Mucosa of rectum (tissue), 2 donors: Measurements from ENCODE around the gene ALK.
"Not testable (repeated sequence)": the region's sequence is repeated elsewhere in the genome, so short reads cannot be mapped to it uniquely, and the experiment has no call there.

Experiments used
- H3K27ac ChIP-seq, 2 donors: one replicate each; pipeline ENCODE4 v1.7.0; 2013; ENCODE audit warnings: inconsistent platforms in 2 of 2, low read depth in 2 of 2, low read length in 2 of 2
- H3K27me3 ChIP-seq, 2 donors: one replicate each; pipeline ENCODE4 v1.7.0; 2013; ENCODE audit warnings: low read length in 2 of 2; ENCODE audit not compliant: control insufficient read depth in 2 of 2, insufficient read depth in 2 of 2
- H3K36me3 ChIP-seq, 2 donors: one replicate each; pipeline ENCODE4 v1.7.0; 2013; ENCODE audit warnings: low read length in 2 of 2; ENCODE audit not compliant: control insufficient read depth in 2 of 2, insufficient read depth in 2 of 2
- H3K4me1 ChIP-seq, 2 donors: one replicate each; pipeline ENCODE4 v1.7.0; 2013; ENCODE audit warnings: low read length in 2 of 2, mild to moderate bottlenecking in 1 of 2; ENCODE audit not compliant: control insufficient read depth in 2 of 2, insufficient read depth in 2 of 2
- H3K4me3 ChIP-seq, 2 donors: one replicate each; pipeline ENCODE4 v1.7.0; 2013; ENCODE audit warnings: low read length in 2 of 2
- H3K9ac ChIP-seq, 2 donors: one replicate each; pipeline ENCODE4 v1.7.0; 2013; ENCODE audit warnings: low read length in 2 of 2, low read depth in 1 of 2, mild to moderate bottlenecking in 1 of 2
- H3K9me3 ChIP-seq, 2 donors: one replicate each; pipeline ENCODE4 v1.7.0; 2013; ENCODE audit warnings: low read length in 2 of 2; ENCODE audit not compliant: control insufficient read depth in 2 of 2
- donor health status: healthy.
- donor health status: Normal muscosa, but diverticular disease.

Gene ALK

GRCh38 chr2:29847886-29848285 lies 73.5 kb downstream of the ALK start:
- no peaks in the 10 kb centered on the region for H3K9me3 ChIP-seq
- H3K9ac ChIP-seq, result no peak overlapping the region
- no peak overlapping the region for H3K4me3 ChIP-seq
- H3K36me3 ChIP-seq, result no peaks in the 10 kb centered on the region
- no peaks in the 10 kb centered on the region for H3K4me1 ChIP-seq
- no peak overlapping the region for H3K27ac ChIP-seq
- no peaks in the 10 kb centered on the region for H3K27me3 ChIP-seq

GRCh38 chr2:29844713-29845326 lies 76.6 kb downstream of the ALK start:
- Histone ChIP-seq H3K9me3 (no peaks in the 10 kb centered on the region), H3K27ac (no peak overlapping the region), H3K36me3 (no peaks in the 10 kb centered on the region), H3K27me3 (no peaks in the 10 kb centered on the region), H3K9ac (no peak overlapping the region), H3K4me1 (no peaks in the 10 kb centered on the region), H3K4me3 (no peak overlapping the region)

GRCh38 chr2:29841386-29842004 lies 79.9 kb downstream of the ALK start:
- no peaks in the 10 kb centered on the region for H3K4me1 ChIP-seq
- no peak overlapping the region for H3K27ac ChIP-seq
- H3K9ac ChIP-seq, result no peak overlapping the region
- H3K4me3 ChIP-seq, result no peak overlapping the region
- H3K9me3 ChIP-seq, result no peaks in the 10 kb centered on the region
- no peaks in the 10 kb centered on the region for H3K27me3 ChIP-seq
- H3K36me3 ChIP-seq, result no peaks in the 10 kb centered on the region

- Histone ChIP-seq H3K4me3 (no peak overlapping the region), H3K27ac (no peak overlapping the region), H3K36me3 (no peaks in the 10 kb centered on the region), H3K9me3 (no peaks in the 10 kb centered on the region), H3K27me3 (no peaks in the 10 kb centered on the region), H3K4me1 (no peaks in the 10 kb centered on the region), H3K9ac (no peak overlapping the region)
Observed at GRCh38 chr2:29839306-29839705, 82.1 kb downstream of the ALK start.

- Histone ChIP-seq H3K4me3 (no peak overlapping the region), H3K9me3 (no peaks in the 10 kb centered on the region), H3K9ac (no peak overlapping the region), H3K4me1 (no peaks in the 10 kb centered on the region), H3K36me3 (no peaks in the 10 kb centered on the region), H3K27me3 (no peaks in the 10 kb centered on the region), H3K27ac (no peak overlapping the region)
Observed at GRCh38 chr2:29837925-29838324, 83.5 kb downstream of the ALK start.

GRCh38 chr2:29834624-29835023 lies 86.8 kb downstream of the ALK start:
- H3K36me3 ChIP-seq, result no peaks in the 10 kb centered on the region
- H3K4me1 ChIP-seq, result no peaks in the 10 kb centered on the region
- H3K27ac ChIP-seq, result no peak overlapping the region
- H3K27me3 ChIP-seq, result no peaks in the 10 kb centered on the region
- H3K9me3 ChIP-seq, result no peaks in the 10 kb centered on the region
- no peak overlapping the region for H3K4me3 ChIP-seq
- H3K9ac ChIP-seq, result no peak overlapping the region

- no peaks in the 10 kb centered on the region for H3K27me3 ChIP-seq
- H3K4me1 ChIP-seq, result no peaks in the 10 kb centered on the region
- H3K36me3 ChIP-seq, result no peaks in the 10 kb centered on the region
- H3K9me3 ChIP-seq, result no peaks in the 10 kb centered on the region
- H3K27ac ChIP-seq, result no peak overlapping the region
- H3K9ac ChIP-seq, result no peak overlapping the region
- H3K4me3 ChIP-seq, result no peak overlapping the region
Observed at GRCh38 chr2:29834036-29834540, 87.3 kb downstream of the ALK start.

GRCh38 chr2:29831560-29831959 lies 89.8 kb downstream of the ALK start:
- no peaks in the 10 kb centered on the region for H3K4me1 ChIP-seq
- H3K4me3 ChIP-seq, result no peak overlapping the region
- H3K9ac ChIP-seq, result no peak overlapping the region
- no peaks in the 10 kb centered on the region for H3K27me3 ChIP-seq
- H3K36me3 ChIP-seq, result no peaks in the 10 kb centered on the region
- H3K9me3 ChIP-seq, result no peaks in the 10 kb centered on the region
- H3K27ac ChIP-seq, result no peak overlapping the region

GRCh38 chr2:29829841-29830240 lies 91.5 kb downstream of the ALK start:
- Histone ChIP-seq H3K4me1 (no peaks in the 10 kb centered on the region), H3K9me3 (no peaks in the 10 kb centered on the region), H3K36me3 (no peaks in the 10 kb centered on the region), H3K27ac (no peak overlapping the region), H3K4me3 (no peak overlapping the region), H3K27me3 (no peaks in the 10 kb centered on the region), H3K9ac (no peak overlapping the region)

GRCh38 chr2:29824145-29824544 lies 97.2 kb downstream of the ALK start:
- H3K36me3 ChIP-seq, H3K4me1 ChIP-seq, H3K27ac ChIP-seq, H3K9me3 ChIP-seq, H3K27me3 ChIP-seq, H3K9ac ChIP-seq, H3K4me3 ChIP-seq: not testable (repeated sequence)
